Subcutaneous abdominal adipose tissue (tissue), 5 donors: Measurements from ENCODE around the gene CCDC174.

ENCODE experiments used
- H3K27ac ChIP-seq: one replicate; pipeline ENCODE4 v1.7.0; 2013; ENCODE audit warnings: low read depth, mild to moderate bottlenecking, inconsistent platforms, low read length, moderate library complexity
- H3K27me3 ChIP-seq, 5 donors: one replicate each; pipeline ENCODE4 v1.7.0; 2013; ENCODE audit warnings: low read length in 5 of 5, inconsistent platforms in 1 of 5; ENCODE audit not compliant: control insufficient read depth in 5 of 5, insufficient read depth in 4 of 5
- H3K36me3 ChIP-seq, 5 donors: one replicate each; pipeline ENCODE4 v1.7.0; 2013; ENCODE audit warnings: low read length in 5 of 5; ENCODE audit not compliant: control insufficient read depth in 5 of 5, insufficient read depth in 5 of 5
- H3K4me1 ChIP-seq, 5 donors: one replicate each; pipeline ENCODE4 v1.7.0; 2013; ENCODE audit warnings: low read length in 5 of 5, mild to moderate bottlenecking in 3 of 5, moderate library complexity in 1 of 5; ENCODE audit not compliant: control insufficient read depth in 5 of 5, insufficient read depth in 5 of 5
- H3K4me3 ChIP-seq, 5 donors: one replicate each; pipeline ENCODE4 v1.7.0; 2013; ENCODE audit warnings: low read length in 5 of 5, low read depth in 1 of 5
- H3K9ac ChIP-seq, 5 donors: one replicate each; pipeline ENCODE4 v1.7.0; 2013; ENCODE audit warnings: low read length in 5 of 5, mild to moderate bottlenecking in 4 of 5, moderate library complexity in 3 of 5
- H3K9me3 ChIP-seq, 5 donors: one replicate each; pipeline ENCODE4 v1.7.0; 2013; ENCODE audit warnings: low read length in 5 of 5; ENCODE audit not compliant: control insufficient read depth in 5 of 5
- donor health status: healthy.
- donor health status: healthy.
- donor health status: healthy.
- donor health status: healthy.
- donor health status: healthy.

CCDC174 gene

GRCh38 chr3:14634763-14635400 lies 16.7 kb upstream of the CCDC174 start:
- Histone ChIP-seq H3K4me3 (no peak overlapping the region), H3K27me3 (peaks cover 10 to 22% (median 14%) of the 10 kb centered on the region in 5 donors), H3K9me3 (no peaks in the 10 kb centered on the region), H3K27ac (no peak overlapping the region), H3K4me1 (no peaks in the 10 kb centered on the region), H3K9ac (no peak overlapping the region), H3K36me3 (no peaks in the 10 kb centered on the region)

- Histone ChIP-seq H3K36me3 (no peaks in the 10 kb centered on the region), H3K9me3 (no peaks in the 10 kb centered on the region), H3K27me3 (peaks cover 17 to 37% (median 28%) of the 10 kb centered on the region in 5 donors), H3K4me3 (no peak overlapping the region), H3K27ac (no peak overlapping the region), H3K9ac (no peak overlapping the region), H3K4me1 (no peaks in the 10 kb centered on the region)
Observed at GRCh38 chr3:14636496-14637087, 15.0 kb upstream of the CCDC174 start.

GRCh38 chr3:14640157-14640562 lies 11.4 kb upstream of the CCDC174 start:
- Histone ChIP-seq H3K27ac (no peak overlapping the region), H3K36me3 (no peaks in the 10 kb centered on the region), H3K9me3 (no peaks in the 10 kb centered on the region), H3K9ac (no peak overlapping the region), H3K27me3 (peaks cover 19 to 47% (median 35%) of the 10 kb centered on the region in 5 donors), H3K4me3 (no peak overlapping the region), H3K4me1 (no peaks in the 10 kb centered on the region)

- Histone ChIP-seq H3K27ac (no peak overlapping the region), H3K4me1 (no peaks in the 10 kb centered on the region), H3K36me3 (no peaks in the 10 kb centered on the region), H3K27me3 (peaks cover 19 to 42% (median 35%) of the 10 kb centered on the region in 5 donors), H3K9me3 (no peaks in the 10 kb centered on the region), H3K9ac (no peak overlapping the region), H3K4me3 (no peak overlapping the region)
Observed at GRCh38 chr3:14640734-14641133, 10.8 kb upstream of the CCDC174 start.

- H3K4me3 ChIP-seq = no peak overlapping the region
- peaks cover 19 to 39% (median 32%) of the 10 kb centered on the region in 5 donors for H3K27me3 ChIP-seq
- H3K27ac ChIP-seq = no peak overlapping the region
- H3K9ac ChIP-seq = no peak overlapping the region
- H3K4me1 ChIP-seq = no peaks in the 10 kb centered on the region
- no peaks in the 10 kb centered on the region for H3K36me3 ChIP-seq
- no peaks in the 10 kb centered on the region for H3K9me3 ChIP-seq
Observed at GRCh38 chr3:14641346-14641745, 10.2 kb upstream of the CCDC174 start.

- H3K27ac ChIP-seq = no peak overlapping the region
- no peak overlapping the region for H3K9ac ChIP-seq
- H3K36me3 ChIP-seq = no peaks in the 10 kb centered on the region
- H3K27me3 ChIP-seq = peaks cover 4 to 29% (median 14%) of the 10 kb centered on the region in 5 donors
- H3K4me1 ChIP-seq = peaks cover 0 to 15% (median 9%) of the 10 kb centered on the region in 5 donors
- no peak overlapping the region for H3K4me3 ChIP-seq
- no peaks in the 10 kb centered on the region for H3K9me3 ChIP-seq
Observed at GRCh38 chr3:14645453-14645852, 6.1 kb upstream of the CCDC174 start.

- Histone ChIP-seq H3K4me3 (no peak overlapping the region), H3K27me3 (peaks cover 4 to 22% (median 7%) of the 10 kb centered on the region in 5 donors), H3K9ac (no peak overlapping the region), H3K27ac (no peak overlapping the region), H3K4me1 (peaks cover 0 to 19% (median 9%) of the 10 kb centered on the region in 5 donors), H3K9me3 (no peaks in the 10 kb centered on the region), H3K36me3 (no peaks in the 10 kb centered on the region)
Observed at GRCh38 chr3:14646131-14646573, 5.4 kb upstream of the CCDC174 start.

- H3K4me1 ChIP-seq = peaks cover 0 to 19% (median 9%) of the 10 kb centered on the region in 5 donors
- H3K27ac ChIP-seq = no peak overlapping the region
- H3K9ac ChIP-seq = no peak overlapping the region
- H3K36me3 ChIP-seq = no peaks in the 10 kb centered on the region
- H3K27me3 ChIP-seq = peaks cover 0 to 16% (median 1%) of the 10 kb centered on the region in 5 donors
- H3K4me3 ChIP-seq = no peak overlapping the region
- H3K9me3 ChIP-seq = no peaks in the 10 kb centered on the region
Observed at GRCh38 chr3:14646589-14647413, 4.8 kb upstream of the CCDC174 start.

GRCh38 chr3:14647976-14648955 lies 3.3 kb upstream of the CCDC174 start:
- no peak overlapping the region for H3K4me3 ChIP-seq
- peaks cover 0 to 3% (median 0%) of the 10 kb centered on the region in 5 donors for H3K27me3 ChIP-seq
- no peaks in the 10 kb centered on the region for H3K36me3 ChIP-seq
- H3K9ac ChIP-seq = no peak overlapping the region
- H3K27ac ChIP-seq = no peak overlapping the region
- H3K9me3 ChIP-seq = no peaks in the 10 kb centered on the region
- H3K4me1 ChIP-seq = peaks cover 0 to 34% (median 21%) of the 10 kb centered on the region in 5 donors
